ENCODE measurements around the gene SELENOK.

DNA sequence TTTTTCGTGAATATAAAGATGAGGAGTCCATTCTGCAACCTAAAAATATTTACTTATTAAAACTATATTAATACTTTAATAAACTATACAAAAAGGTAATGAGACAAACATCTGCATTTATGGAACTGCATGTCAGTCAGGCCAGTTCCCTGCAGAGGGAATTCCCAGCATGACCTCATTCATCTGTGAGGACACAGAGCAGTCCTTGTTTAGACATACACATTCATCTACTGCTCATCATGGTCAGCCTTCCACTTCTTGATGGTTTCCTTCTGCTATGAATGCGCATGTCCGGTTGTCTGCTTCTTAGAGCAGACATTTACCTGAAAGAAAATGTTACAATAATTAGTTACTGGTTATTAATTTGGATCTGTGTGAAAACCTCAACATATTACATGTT is 6.4 kb downstream of the SELENOK start:
- no peak for TF ChIP-seq EP300 (IDR thresholded peaks at IDR 0.05)
- TF ChIP-seq POLR2A (IDR thresholded peaks at IDR 0.05) = no peak
- TF ChIP-seq, protein P1, sequence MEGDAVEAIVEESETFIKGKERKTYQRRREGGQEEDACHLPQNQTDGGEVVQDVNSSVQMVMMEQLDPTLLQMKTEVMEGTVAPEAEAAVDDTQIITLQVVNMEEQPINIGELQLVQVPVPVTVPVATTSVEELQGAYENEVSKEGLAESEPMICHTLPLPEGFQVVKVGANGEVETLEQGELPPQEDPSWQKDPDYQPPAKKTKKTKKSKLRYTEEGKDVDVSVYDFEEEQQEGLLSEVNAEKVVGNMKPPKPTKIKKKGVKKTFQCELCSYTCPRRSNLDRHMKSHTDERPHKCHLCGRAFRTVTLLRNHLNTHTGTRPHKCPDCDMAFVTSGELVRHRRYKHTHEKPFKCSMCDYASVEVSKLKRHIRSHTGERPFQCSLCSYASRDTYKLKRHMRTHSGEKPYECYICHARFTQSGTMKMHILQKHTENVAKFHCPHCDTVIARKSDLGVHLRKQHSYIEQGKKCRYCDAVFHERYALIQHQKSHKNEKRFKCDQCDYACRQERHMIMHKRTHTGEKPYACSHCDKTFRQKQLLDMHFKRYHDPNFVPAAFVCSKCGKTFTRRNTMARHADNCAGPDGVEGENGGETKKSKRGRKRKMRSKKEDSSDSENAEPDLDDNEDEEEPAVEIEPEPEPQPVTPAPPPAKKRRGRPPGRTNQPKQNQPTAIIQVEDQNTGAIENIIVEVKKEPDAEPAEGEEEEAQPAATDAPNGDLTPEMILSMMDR (IDR thresholded peaks at IDR 0.05) = no peak
